Gastroesophageal sphincter (tissue), 4 donors: ENCODE measurements around the gene FA2H. TPM values are rescaled to one million over a fixed set of nuclear protein-coding genes. Genes with fewer than 3 reads are reported as not detected.

Experiments
- ATAC-seq: fragments of 150-250 bp; one replicate; pipeline ENCODE4 v1.9.1; 2016; ENCODE audit warnings: mild to moderate bottlenecking, moderate library complexity
- H3K27ac ChIP-seq, 4 donors: fragments of 200-600 bp; sonication (generic) in 3 of 4; 1 replicate in 3 of 4; 2 replicates in 1 of 4; pipeline ENCODE4 v1.5.1; 2016 to 2019
- H3K27me3 ChIP-seq: fragments of 200-600 bp; sonication (generic); one replicate; pipeline ENCODE4 v1.5.1; 2019
- H3K36me3 ChIP-seq, 2 donors: fragments of 200-600 bp; sonication (generic); one replicate each; pipeline ENCODE4 v1.5.1; 2019; ENCODE audit warnings: control low read depth in 1 of 2
- H3K4me1 ChIP-seq, 3 donors: fragments of 200-600 bp; sonication (generic); 1 replicate in 2 of 3; 2 replicates in 1 of 3; pipeline ENCODE4 v1.5.1; 2016 to 2019; ENCODE audit warnings: control low read depth in 2 of 3
- H3K4me3 ChIP-seq, 2 donors: fragments of 200-600 bp; sonication (generic); one replicate each; pipeline ENCODE4 v1.5.1; 2019; ENCODE audit warnings: mild to moderate bottlenecking in 1 of 2, moderate library complexity in 1 of 2
- H3K9me3 ChIP-seq, 3 donors: fragments of 200-600 bp; sonication (generic); one replicate each; pipeline ENCODE4 v1.5.1; 2017 to 2019; ENCODE audit warnings: control low read depth in 2 of 3
- EP300 ChIP-seq: sonication (generic); formaldehyde crosslinking; IDR thresholded peaks from one replicate; pipeline ENCODE4 v1.6.1; 2017; ENCODE audit warnings: antibody characterized with exemption, mild to moderate bottlenecking
- POLR2A ChIP-seq, 2 donors: fragments of 450-650 bp; IDR thresholded peaks; one replicate each; pipeline ENCODE4 v1.6.1; 2017; ENCODE audit warnings: antibody characterized with exemption in 2 of 2, mild to moderate bottlenecking in 2 of 2, moderate library complexity in 1 of 2
- POLR2AphosphoS5 ChIP-seq: sonication (generic); formaldehyde crosslinking; IDR thresholded peaks from one replicate; pipeline ENCODE4 v1.6.1; 2017; ENCODE audit warnings: antibody characterized with exemption
- WGBS, 2 donors: methylation state at CpG; one replicate each; pipeline ENCODE4 v1.1.5; 2018; ENCODE audit warnings: low coverage in 1 of 2; 5-methylcytosine and 5-hydroxymethylcytosine counted together
- total RNA-seq, 4 donors: library from RNA; depleted of rRNA; stranded (reverse); fragments of >200 nt; gene quantifications; one replicate each; pipeline ENCODE4 v1.1.0, GENCODE V29; 2016
- TF ChIP-seq, protein P1 (sequence below), 4 experiments: fragments of 200-600 bp in 2 of 4; fragments of 450-650 bp in 2 of 4; sonication (generic) in 1 of 4; IDR thresholded peaks; one replicate each; pipeline ENCODE4 v1.5.1; 2017 to 2019; ENCODE audit warnings: antibody characterized with exemption in 4 of 4, mild to moderate bottlenecking in 2 of 4, moderate library complexity in 2 of 4

FA2H gene
- total RNA-seq, 4 donors from 2014 or later = 0.27 to 2.2 (median 0.31) TPM; not detected in 1

DNA sequence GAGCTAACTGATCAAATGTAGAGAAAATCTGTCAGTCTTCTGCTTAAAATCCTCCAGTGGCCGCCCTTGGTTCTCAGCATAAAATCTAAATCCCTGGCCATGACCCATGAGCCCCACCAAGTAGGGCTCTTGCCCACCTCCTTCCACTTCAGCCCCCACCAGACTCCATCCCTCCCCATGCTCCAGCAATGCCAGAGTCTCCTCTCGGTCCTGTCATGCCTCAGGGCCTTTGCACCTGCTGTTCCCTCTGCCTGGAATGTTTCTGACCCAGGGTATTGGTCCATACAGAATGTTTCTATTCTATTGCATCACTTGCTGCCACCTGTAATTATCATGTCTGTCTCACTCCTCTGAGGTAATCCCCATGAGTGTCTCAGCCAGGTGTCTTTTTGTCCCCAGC is 22.4 kb downstream of the FA2H start:
- no peak for ATAC-seq

DNA sequence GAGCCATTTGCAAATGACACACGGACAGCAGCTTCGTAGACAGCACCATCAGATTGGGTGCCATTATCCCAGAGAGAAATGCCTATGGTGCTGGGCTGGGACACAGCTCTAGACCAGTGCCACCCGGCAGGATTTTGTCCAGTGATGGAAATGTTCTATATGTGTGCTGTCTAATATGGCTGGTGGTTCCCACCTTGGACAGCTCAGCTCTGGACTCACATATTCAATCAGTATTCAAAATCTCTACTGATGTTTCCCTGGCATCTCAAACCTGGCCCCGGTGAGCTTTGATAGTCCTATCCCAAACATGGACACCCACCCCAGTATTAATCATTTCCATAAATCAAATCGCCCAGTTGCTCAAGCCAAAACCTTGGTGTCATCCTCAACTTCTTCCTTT is 23.0 kb downstream of the FA2H start:
- no peak for TF ChIP-seq POLR2A (IDR thresholded peaks at IDR 0.05)
- no peak for TF ChIP-seq POLR2AphosphoS5
- TF ChIP-seq EP300 = no peak
- TF ChIP-seq, protein P1, sequence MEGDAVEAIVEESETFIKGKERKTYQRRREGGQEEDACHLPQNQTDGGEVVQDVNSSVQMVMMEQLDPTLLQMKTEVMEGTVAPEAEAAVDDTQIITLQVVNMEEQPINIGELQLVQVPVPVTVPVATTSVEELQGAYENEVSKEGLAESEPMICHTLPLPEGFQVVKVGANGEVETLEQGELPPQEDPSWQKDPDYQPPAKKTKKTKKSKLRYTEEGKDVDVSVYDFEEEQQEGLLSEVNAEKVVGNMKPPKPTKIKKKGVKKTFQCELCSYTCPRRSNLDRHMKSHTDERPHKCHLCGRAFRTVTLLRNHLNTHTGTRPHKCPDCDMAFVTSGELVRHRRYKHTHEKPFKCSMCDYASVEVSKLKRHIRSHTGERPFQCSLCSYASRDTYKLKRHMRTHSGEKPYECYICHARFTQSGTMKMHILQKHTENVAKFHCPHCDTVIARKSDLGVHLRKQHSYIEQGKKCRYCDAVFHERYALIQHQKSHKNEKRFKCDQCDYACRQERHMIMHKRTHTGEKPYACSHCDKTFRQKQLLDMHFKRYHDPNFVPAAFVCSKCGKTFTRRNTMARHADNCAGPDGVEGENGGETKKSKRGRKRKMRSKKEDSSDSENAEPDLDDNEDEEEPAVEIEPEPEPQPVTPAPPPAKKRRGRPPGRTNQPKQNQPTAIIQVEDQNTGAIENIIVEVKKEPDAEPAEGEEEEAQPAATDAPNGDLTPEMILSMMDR (IDR thresholded peaks at IDR 0.05) = no peak
- WGBS, 2 donors = 83 to 100% methylated on average over 2 of the region's 5 CpGs
- ATAC-seq = no peak

More for the DNA sequence above, 22.4 kb downstream of the FA2H start:
- WGBS, 2 donors = 79 to 100% methylated on average over 1 to 2 of the region's 2 CpGs
- Histone ChIP-seq H3K27me3 (peaks cover 24% of the 10 kb centered on the region), H3K9me3 (no peaks in the 10 kb centered on the region), H3K4me1 (no peaks in the 10 kb centered on the region), H3K36me3 (no peaks in the 10 kb centered on the region), H3K4me3 (no peak overlapping the region), H3K27ac (no peak overlapping the region)
- TF ChIP-seq EP300 = no peak
- TF ChIP-seq POLR2A (IDR thresholded peaks at IDR 0.05) = no peak
- no peak for TF ChIP-seq POLR2AphosphoS5
- TF ChIP-seq, protein P1 (IDR thresholded peaks at IDR 0.05) = no peak

DNA sequence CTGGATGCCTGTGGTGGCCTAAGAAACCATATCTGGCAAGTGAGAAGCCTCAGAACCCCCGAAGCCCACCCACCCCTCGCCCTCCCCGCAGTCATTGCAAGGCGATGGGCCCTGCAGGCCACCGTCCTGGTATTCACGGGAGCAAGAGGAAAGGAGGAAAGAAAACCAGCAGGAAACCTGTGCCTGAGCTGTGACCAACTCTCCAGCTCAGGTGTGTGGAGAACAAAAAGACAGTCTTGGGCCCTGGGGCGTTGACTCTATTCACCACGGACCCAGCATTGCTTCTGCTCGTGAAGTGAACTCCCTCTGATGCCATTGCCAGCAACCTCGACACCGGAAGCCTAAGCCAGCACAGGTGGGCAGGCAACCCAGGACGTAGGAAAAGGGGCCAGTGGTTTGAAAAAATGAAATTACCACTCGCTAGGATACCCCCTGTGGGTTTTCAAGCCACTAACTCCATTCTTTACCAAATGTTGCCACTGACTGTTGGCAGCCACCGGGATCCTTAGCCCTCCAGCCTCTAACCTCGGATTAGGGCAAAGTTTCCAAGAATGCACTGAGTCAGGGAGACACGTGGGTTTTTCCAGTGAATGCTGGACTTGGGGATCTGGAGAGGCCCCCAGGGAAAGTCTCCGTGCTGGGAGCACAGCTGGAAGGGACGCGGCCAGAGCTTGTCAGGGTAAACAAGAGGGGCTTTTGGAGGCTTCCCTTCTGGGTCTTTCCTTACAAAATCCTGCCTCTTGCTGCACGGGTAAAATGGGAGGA is 25.1 kb downstream of the FA2H start:
- no peaks in the 10 kb centered on the region for H3K4me1 ChIP-seq
- WGBS, 2 donors = 16 to 52% methylated on average over 5 to 8 of the region's 20 CpGs

More for the DNA sequence above, 23.0 kb downstream of the FA2H start:
- H3K4me1 ChIP-seq = no peaks in the 10 kb centered on the region
- no peak overlapping the region for H3K4me3 ChIP-seq
- H3K36me3 ChIP-seq = no peaks in the 10 kb centered on the region
- H3K9me3 ChIP-seq = no peaks in the 10 kb centered on the region
- peaks cover 24% of the 10 kb centered on the region for H3K27me3 ChIP-seq
- H3K27ac ChIP-seq = no peak overlapping the region

DNA sequence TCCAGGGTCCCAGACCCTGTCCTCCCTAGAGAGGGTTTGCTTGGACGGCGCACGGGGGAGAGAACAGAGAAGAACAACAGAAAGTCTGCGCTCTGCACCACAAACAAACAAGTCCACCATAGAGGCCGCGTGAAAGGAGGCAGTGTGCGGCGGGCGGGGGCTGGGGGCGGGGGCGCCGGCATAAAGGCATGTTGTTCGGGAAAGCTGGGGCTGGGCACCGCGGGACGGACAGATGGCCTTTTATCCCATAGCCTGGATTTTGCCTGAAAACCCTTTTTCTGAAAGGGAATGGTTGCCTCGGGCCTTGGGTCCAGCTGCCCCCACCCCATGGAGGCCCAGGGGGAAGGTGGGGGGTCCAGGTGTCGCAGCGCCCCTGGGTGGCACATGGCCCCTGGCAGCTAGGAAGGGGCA is 26.0 kb downstream of the FA2H start:
- peak overlapping the region in 3 of 4 donors; percentile 43 to 53 (median 51) for H3K27ac ChIP-seq
- no peak for ATAC-seq

More for the DNA sequence above, 25.1 kb downstream of the FA2H start:
- peaks cover 15% of the 10 kb centered on the region for H3K27me3 ChIP-seq
- H3K36me3 ChIP-seq = no peaks in the 10 kb centered on the region
- no peak overlapping the region for H3K4me3 ChIP-seq
- TF ChIP-seq, protein P1 (IDR thresholded peaks at IDR 0.05) = no peak
- no peak for TF ChIP-seq POLR2A (IDR thresholded peaks at IDR 0.05)
- TF ChIP-seq EP300 = no peak
- TF ChIP-seq POLR2AphosphoS5 = no peak
- H3K9me3 ChIP-seq = no peaks in the 10 kb centered on the region
- peak overlapping the region in 3 of 4 donors; percentile 24 to 53 (median 51) for H3K27ac ChIP-seq
- no peak for ATAC-seq

More for the DNA sequence above, 26.0 kb downstream of the FA2H start:
- WGBS, 2 donors = no CpG with 5 or more reads among the region's 19 CpGs
- Histone ChIP-seq H3K9me3 (no peaks in the 10 kb centered on the region), H3K4me3 (no peak overlapping the region), H3K4me1 (peaks cover 0 to 8% (median 0%) of the 10 kb centered on the region in 3 donors), H3K36me3 (no peaks in the 10 kb centered on the region), H3K27me3 (peaks cover 13% of the 10 kb centered on the region)
- TF ChIP-seq EP300 (no peak), POLR2AphosphoS5 (no peak), POLR2A (IDR thresholded peaks at IDR 0.05) (no peak)
- TF ChIP-seq, protein P1 (IDR thresholded peaks at IDR 0.05) = no peak
